Measurements from ENCODE around the gene MRPL38. TPM values are rescaled to one million over a fixed set of nuclear protein-coding genes. Genes with fewer than 3 reads are reported as not detected.

MRPL38 gene
- total RNA-seq, 6 experiments from 2014 or later: 46.1 to 79.8 (median 57.3) TPM

DNA sequence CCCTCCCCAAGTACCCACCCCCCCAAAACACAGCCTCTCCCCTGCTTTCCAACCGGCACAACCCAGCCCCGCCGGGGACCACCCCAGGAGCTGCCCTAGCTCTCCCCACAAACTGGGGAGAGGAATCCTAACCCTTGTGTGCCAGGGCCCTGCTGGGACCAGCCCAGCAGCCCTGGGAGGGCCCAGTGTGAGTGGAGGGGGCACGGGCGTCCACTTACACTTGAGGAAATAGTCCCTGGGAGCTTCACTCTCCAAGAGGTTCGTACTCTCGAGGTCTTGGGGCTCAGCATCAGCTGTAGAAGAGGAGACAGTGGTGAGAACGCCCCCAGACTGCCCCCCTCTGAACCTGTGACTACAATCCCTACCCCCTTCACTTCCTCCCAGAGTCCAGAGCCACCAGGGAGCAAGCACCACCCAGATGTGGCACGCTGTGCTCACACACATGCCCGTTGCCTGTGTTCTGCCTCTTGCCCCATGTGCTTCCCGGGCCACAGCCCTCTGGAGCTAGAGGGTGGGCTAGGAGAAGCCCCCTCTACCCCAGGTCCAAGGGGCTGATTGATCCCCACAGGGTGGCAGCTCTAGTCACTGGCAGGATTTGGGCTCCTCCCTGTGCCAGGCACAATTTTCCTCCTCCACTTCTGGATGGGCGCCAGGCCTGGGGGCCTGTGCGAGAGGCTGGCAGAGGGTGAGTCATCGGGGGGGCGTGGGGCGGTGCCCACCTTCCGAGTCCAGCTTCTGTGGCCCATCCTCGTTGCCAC, 29.3 kb downstream of the MRPL38 start:
- ATAC-seq (no peak), DNase-seq (no peak)
- Histone ChIP-seq H3K4me1 (peaks cover 0 to 38% (median 9%) of the 10 kb centered on the region in 4 donors), H3K4me3 (no peak overlapping the region), H3K27ac (peak overlapping the region; percentile 67 to 89 (median 76)), H3K36me3 (peaks cover 0 to 7% (median 0%) of the 10 kb centered on the region in 4 donors), H3K27me3 (no peaks in the 10 kb centered on the region), H3K9me3 (no peaks in the 10 kb centered on the region)
- no peak for TF ChIP-seq POLR2A (IDR thresholded peaks at IDR 0.05)
- TF ChIP-seq, protein P1, sequence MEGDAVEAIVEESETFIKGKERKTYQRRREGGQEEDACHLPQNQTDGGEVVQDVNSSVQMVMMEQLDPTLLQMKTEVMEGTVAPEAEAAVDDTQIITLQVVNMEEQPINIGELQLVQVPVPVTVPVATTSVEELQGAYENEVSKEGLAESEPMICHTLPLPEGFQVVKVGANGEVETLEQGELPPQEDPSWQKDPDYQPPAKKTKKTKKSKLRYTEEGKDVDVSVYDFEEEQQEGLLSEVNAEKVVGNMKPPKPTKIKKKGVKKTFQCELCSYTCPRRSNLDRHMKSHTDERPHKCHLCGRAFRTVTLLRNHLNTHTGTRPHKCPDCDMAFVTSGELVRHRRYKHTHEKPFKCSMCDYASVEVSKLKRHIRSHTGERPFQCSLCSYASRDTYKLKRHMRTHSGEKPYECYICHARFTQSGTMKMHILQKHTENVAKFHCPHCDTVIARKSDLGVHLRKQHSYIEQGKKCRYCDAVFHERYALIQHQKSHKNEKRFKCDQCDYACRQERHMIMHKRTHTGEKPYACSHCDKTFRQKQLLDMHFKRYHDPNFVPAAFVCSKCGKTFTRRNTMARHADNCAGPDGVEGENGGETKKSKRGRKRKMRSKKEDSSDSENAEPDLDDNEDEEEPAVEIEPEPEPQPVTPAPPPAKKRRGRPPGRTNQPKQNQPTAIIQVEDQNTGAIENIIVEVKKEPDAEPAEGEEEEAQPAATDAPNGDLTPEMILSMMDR (IDR thresholded peaks at IDR 0.05): no peak
- intact Hi-C loops (cut with DNase I): no loop called here
- WGBS (ENCODE audit: insufficient coverage, low coverage, low lambda C conversion rate, missing lambda C conversion rate): 0% methylated on average over 1 of the region's 18 CpGs

DNA sequence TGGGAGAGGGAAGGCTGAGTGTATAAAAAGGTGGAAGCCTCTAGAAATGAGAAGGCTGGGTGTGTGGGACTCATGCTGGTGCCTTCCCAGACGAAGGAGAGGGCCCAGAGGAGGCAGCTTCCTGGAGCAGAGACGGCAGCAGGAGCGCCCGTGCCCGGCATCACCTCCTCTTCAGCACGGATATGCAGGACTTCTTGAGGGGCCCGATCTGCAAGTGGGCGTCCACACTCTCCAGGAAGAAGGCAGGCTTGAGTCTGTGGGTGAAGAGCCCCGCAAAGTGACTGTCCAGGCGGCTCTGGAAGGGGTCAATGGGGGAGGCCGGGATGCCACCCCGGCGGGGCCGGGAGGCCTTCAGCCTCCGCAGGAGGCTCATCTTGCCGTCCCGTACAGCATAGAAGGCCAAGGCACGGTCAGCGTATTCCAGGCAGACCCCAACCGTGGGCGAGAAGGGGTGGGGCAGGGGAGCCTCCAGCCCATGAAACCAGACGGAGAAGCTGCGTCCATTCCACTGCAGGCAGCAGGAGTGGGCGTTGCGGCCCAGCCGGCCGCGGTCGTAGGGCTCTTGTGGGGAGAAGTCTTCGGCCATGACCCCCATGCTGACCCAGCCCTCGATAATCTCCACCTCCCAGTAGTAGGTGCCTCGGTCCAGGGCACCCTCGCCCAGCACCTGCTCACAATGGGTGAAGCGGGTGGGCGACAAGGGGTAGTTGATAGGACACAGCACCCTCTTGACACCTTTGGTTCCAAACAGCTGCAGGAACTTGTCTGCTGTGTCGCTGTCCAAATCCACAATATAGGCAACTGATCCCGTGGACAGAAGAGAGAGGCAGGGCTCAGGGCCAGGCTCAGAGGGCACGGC, 30.1 kb downstream of the MRPL38 start:
- Histone ChIP-seq H3K4me3 (no peak overlapping the region), H3K36me3 (peaks cover 0 to 7% (median 0%) of the 10 kb centered on the region in 4 donors), H3K27ac (no peak overlapping the region), H3K4me1 (peaks cover 0 to 38% (median 9%) of the 10 kb centered on the region in 4 donors), H3K27me3 (no peaks in the 10 kb centered on the region), H3K9me3 (no peaks in the 10 kb centered on the region)
- WGBS (ENCODE audit: insufficient coverage, low coverage, low lambda C conversion rate, missing lambda C conversion rate): 82% methylated on average over 6 of the region's 38 CpGs
- DNase-seq (no peak), ATAC-seq (no peak)
- intact Hi-C loops (cut with DNase I): no loop called here
- TF ChIP-seq, protein P1 (IDR thresholded peaks at IDR 0.05): no peak
- TF ChIP-seq POLR2A (IDR thresholded peaks at IDR 0.05): no peak

DNA sequence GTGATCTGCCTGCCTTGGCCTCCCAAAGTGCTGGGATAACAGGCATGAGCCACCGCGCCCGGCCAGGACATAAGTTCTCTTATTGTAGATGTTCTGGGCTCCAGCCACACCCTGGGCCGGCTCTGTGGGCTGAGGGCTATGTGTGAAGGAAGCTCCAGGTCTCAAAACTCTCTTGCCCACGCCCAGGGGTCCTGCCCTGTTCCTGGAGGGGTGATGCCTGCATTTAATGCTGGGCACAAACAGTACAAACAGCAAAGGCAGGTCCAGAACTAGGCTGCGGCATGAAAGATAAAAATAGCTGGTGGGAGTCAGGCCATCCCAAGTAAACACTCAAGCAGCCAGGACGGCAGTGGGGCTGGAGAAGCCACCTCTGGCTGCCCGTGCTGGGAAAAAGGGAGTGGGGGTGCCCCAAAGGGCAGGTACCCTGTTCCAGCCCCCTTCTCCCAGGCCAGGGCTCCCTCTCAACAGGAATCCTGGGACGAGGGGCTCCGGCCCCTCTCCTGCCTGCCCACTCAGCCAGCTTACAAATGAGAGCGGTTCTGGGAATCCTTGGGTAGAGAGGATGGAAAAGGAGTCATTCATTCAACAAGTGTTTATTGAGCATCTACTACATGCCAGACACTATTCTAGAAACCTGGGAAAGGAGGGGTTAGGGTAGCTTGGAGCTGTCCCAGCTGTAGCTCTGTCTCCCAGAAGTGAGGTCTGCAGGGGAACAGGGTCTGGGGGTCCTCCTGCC, 30.9 kb downstream of the MRPL38 start:
- Histone ChIP-seq H3K4me1 (peaks cover 0 to 38% (median 9%) of the 10 kb centered on the region in 4 donors), H3K36me3 (peaks cover 0 to 7% (median 0%) of the 10 kb centered on the region in 4 donors), H3K27ac (peak overlapping the region in 1 of 3 donors; percentile 69), H3K9me3 (no peaks in the 10 kb centered on the region), H3K27me3 (no peaks in the 10 kb centered on the region), H3K4me3 (no peak overlapping the region)
- intact Hi-C loops (cut with DNase I): no loop called here
- no peak for ATAC-seq
- no peak for DNase-seq
- WGBS (ENCODE audit: insufficient coverage, low coverage, low lambda C conversion rate, missing lambda C conversion rate): 79% methylated on average over 3 of the region's 11 CpGs
- TF ChIP-seq POLR2A (IDR thresholded peaks at IDR 0.05): no peak
- TF ChIP-seq, protein P1 (IDR thresholded peaks at IDR 0.05): no peak
